Spleen (tissue), 13 donors: ENCODE measurements around the gene CHD9. TPM values are rescaled to one million over a fixed set of nuclear protein-coding genes. Genes with fewer than 3 reads are reported as not detected.

ENCODE experiments used
- DNase-seq: peaks from one replicate; pipeline ENCODE4 v3.0.0-alpha.2; 2020
- H3K27ac ChIP-seq, 8 donors: fragments of 200-600 bp; sonication (generic) in 7 of 8; 1 replicate in 4 of 8; 2 replicates in 4 of 8; pipeline versions ENCODE4 v1.5.0 to v1.8.0; 2016 to 2021; ENCODE audit warnings: inconsistent platforms in 4 of 8, mild to moderate bottlenecking in 4 of 8, moderate library complexity in 1 of 8
- H3K27me3 ChIP-seq, 7 donors: fragments of 200-600 bp; sonication (generic) in 6 of 7; replicated peaks in 1 of 7; 1 replicate in 4 of 7; 2 replicates in 3 of 7; pipeline versions ENCODE4 v1.5.0 to v1.8.0; 2016 to 2021; ENCODE audit warnings: inconsistent platforms in 3 of 7, mild to moderate bottlenecking in 1 of 7
- H3K36me3 ChIP-seq, 6 donors: fragments of 200-600 bp; sonication (generic) in 5 of 6; 1 replicate in 4 of 6; 2 replicates in 2 of 6; pipeline versions ENCODE4 v1.5.0 to v1.8.0; 2016 to 2021; ENCODE audit warnings: inconsistent platforms in 2 of 6
- H3K4me1 ChIP-seq, 6 donors: fragments of 200-600 bp; sonication (generic) in 5 of 6; 1 replicate in 3 of 6; 2 replicates in 3 of 6; pipeline versions ENCODE4 v1.5.0 to v1.8.0; 2016 to 2021; ENCODE audit warnings: inconsistent platforms in 3 of 6
- H3K4me3 ChIP-seq, 8 donors: fragments of 200-600 bp; sonication (generic) in 7 of 8; 1 replicate in 4 of 8; 2 replicates in 4 of 8; pipeline versions ENCODE4 v1.5.0 to v1.8.0; 2016 to 2021; ENCODE audit warnings: inconsistent platforms in 4 of 8, mild to moderate bottlenecking in 4 of 8, moderate library complexity in 2 of 8
- H3K9me3 ChIP-seq, 8 donors: fragments of 200-600 bp; sonication (generic) in 7 of 8; 1 replicate in 4 of 8; 2 replicates in 4 of 8; pipeline versions ENCODE4 v1.5.0 to v1.8.0; 2016 to 2021; ENCODE audit warnings: inconsistent platforms in 4 of 8
- POLR2A ChIP-seq, 3 donors: fragments of 450-650 bp; IDR thresholded peaks; one replicate each; pipeline ENCODE4 v1.5.1; 2017; ENCODE audit warnings: antibody characterized with exemption in 3 of 3, mild to moderate bottlenecking in 1 of 3
- POLR2AphosphoS5 ChIP-seq, 3 donors: sonication (generic); formaldehyde crosslinking; IDR thresholded peaks; one replicate each; pipeline ENCODE4 v1.5.1; 2017; ENCODE audit warnings: antibody characterized with exemption in 3 of 3
- WGBS, 5 donors: extraction: QIAGEN DNeasy Blood & Tissue Kit in 3 of 5; methylation state at CpG; one replicate each; pipeline versions ENCODE4 v1.1.5 to v1.1.7; 2013 to 2018; 5-methylcytosine and 5-hydroxymethylcytosine counted together
- intact Hi-C: fragments of 100-400 bp; cut with DNase I; formaldehyde crosslinking; loops from one replicate; pipeline ENCODE4 v1.15.0; 2023; ENCODE audit warnings: low total_unique reads
- long read RNA-seq, 2 donors: transcript quantifications; one replicate each; lab custom pipeline, GENCODE V29; 2026
- polyA plus RNA-seq, 3 donors: library from polyadenylated mRNA; stranded (reverse); fragments of 200-250 nt; gene quantifications; one replicate each; pipeline ENCODE4 v1.2.1, GENCODE V29; 2013
- total RNA-seq, 7 donors: library from RNA; depleted of rRNA in 3 of 7; stranded (reverse); fragments of >200 nt in 3 of 7; fragmentation: NEBNext Ultra II Directional in 4 of 7; extraction: Animal tissue kit (Norgen Biotek cat#: 25700) in 4 of 7; gene quantifications; one replicate each; pipeline versions ENCODE4 v1.1.0 to v1.2.1, GENCODE V29; 2016 to 2021
- TF ChIP-seq, protein P1 (sequence below), 11 experiments: fragments of 200-600 bp in 7 of 11; fragments of 450-650 bp in 4 of 11; sonication (generic) in 4 of 11; IDR thresholded peaks in 8 of 11; conservative IDR thresholded peaks in 3 of 11; 1 replicate in 7 of 11; 2 replicates in 4 of 11; pipeline versions ENCODE4 v1.4.0 to v1.8.0; 2016 to 2021; ENCODE audit warnings: antibody characterized with exemption in 11 of 11, inconsistent platforms in 4 of 11, mild to moderate bottlenecking in 1 of 11
- donor health status: healthy with polysubstance abuse.
- donor health status: DM: no; HTN: no; CAD: no; lungs with moderate emphysema.
- donor health status: DM: no; HTN: no; CAD: no.
- donor health status: Bipolar disorder and iron deficiency.
- donor health status: healthy.
- donor health status: DM: no; HTN: no; CAD: no.
- donor health status: DM: yes; HTN: yes; CAD: no.

Gene CHD9, protein sequence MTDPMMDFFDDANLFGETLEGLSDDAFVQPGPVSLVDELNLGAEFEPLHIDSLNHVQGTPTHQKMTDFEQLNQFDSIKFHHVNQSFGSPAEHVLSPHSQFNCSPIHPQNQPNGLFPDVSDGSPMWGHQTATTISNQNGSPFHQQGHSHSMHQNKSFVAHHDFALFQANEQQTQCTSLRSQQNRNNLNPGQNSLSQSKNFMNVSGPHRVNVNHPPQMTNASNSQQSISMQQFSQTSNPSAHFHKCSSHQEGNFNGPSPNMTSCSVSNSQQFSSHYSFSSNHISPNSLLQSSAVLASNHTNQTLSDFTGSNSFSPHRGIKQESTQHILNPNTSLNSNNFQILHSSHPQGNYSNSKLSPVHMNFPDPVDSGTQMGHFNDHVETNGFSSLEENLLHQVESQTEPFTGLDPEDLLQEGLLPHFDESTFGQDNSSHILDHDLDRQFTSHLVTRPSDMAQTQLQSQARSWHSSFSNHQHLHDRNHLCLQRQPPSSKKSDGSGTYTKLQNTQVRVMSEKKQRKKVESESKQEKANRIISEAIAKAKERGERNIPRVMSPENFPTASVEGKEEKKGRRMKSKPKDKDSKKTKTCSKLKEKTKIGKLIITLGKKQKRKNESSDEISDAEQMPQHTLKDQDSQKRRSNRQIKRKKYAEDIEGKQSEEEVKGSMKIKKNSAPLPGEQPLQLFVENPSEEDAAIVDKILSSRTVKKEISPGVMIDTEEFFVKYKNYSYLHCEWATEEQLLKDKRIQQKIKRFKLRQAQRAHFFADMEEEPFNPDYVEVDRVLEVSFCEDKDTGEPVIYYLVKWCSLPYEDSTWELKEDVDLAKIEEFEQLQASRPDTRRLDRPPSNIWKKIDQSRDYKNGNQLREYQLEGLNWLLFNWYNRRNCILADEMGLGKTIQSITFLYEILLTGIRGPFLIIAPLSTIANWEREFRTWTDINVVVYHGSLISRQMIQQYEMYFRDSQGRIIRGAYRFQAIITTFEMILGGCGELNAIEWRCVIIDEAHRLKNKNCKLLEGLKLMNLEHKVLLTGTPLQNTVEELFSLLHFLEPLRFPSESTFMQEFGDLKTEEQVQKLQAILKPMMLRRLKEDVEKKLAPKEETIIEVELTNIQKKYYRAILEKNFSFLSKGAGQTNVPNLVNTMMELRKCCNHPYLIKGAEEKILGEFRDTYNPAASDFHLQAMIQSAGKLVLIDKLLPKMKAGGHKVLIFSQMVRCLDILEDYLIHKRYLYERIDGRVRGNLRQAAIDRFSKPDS (N-terminal part only)
- total RNA-seq (10 to 100 TPM; 63.4 to 93.3 (median 77.6) TPM), polyA plus RNA-seq (10 to 100 TPM; 16.7 to 19.0 (median 17.6) TPM)
- long read RNA-seq, donor 1, partial matches to known transcripts, result 0 of 2 reads
- long read RNA-seq, donor 1, other reads (novel, unspliced or antisense), result 0 of 2 reads
- long read RNA-seq, donor 2, partial matches to known transcripts, result 0 of 2 reads
- long read RNA-seq, donor 2, other reads (novel, unspliced or antisense), result 0 of 2 reads

GRCh38 chr16:53054670-53055485, at the start of gene CHD9:
Gene CHD9 (plus strand): TSS chr16:53054991. CDS start chr16:53156090, 101,099 bp downstream.
- peak; percentile 95 for DNase-seq
- H3K4me1 ChIP-seq, result peaks cover 21 to 60% (median 49%) of the 10 kb centered on the region in 6 donors
- peak within 1 kb of the TSS; percentile 55 to 79 (median 64) for H3K4me3 ChIP-seq
- H3K27me3 ChIP-seq, result no peaks in the 10 kb centered on the region
- 0 to 1% (median 1%) methylated on average over 22 to 62 of the region's 62 CpGs for WGBS, 5 donors
- H3K27ac ChIP-seq, result peak within 1 kb of the TSS; percentile 76 to 90 (median 88)
- H3K36me3 ChIP-seq, result no peaks in the 10 kb centered on the region
- TF ChIP-seq, protein P1, sequence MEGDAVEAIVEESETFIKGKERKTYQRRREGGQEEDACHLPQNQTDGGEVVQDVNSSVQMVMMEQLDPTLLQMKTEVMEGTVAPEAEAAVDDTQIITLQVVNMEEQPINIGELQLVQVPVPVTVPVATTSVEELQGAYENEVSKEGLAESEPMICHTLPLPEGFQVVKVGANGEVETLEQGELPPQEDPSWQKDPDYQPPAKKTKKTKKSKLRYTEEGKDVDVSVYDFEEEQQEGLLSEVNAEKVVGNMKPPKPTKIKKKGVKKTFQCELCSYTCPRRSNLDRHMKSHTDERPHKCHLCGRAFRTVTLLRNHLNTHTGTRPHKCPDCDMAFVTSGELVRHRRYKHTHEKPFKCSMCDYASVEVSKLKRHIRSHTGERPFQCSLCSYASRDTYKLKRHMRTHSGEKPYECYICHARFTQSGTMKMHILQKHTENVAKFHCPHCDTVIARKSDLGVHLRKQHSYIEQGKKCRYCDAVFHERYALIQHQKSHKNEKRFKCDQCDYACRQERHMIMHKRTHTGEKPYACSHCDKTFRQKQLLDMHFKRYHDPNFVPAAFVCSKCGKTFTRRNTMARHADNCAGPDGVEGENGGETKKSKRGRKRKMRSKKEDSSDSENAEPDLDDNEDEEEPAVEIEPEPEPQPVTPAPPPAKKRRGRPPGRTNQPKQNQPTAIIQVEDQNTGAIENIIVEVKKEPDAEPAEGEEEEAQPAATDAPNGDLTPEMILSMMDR (IDR thresholded peaks at IDR 0.05 in 8 of 11, conservative IDR thresholded peaks at IDR 0.05 in 3 of 11), result peak; percentile 98 to 100 (median 99)
- TF ChIP-seq POLR2AphosphoS5 (IDR thresholded peaks at IDR 0.05) (peak; percentile 77 to 88 (median 80)), POLR2A (IDR thresholded peaks at IDR 0.05) (peak in 1 of 3 donors; percentile 8)
- H3K9me3 ChIP-seq, result no peaks in the 10 kb centered on the region
- intact Hi-C loops, result loop anchor here (10.0 kb wide), 4 partner anchors 80 to 230 kb away; no protein-coding TSS in a partner anchor

- H3K9me3 ChIP-seq, result no peaks in the 10 kb centered on the region
- no peak overlapping the region for H3K4me3 ChIP-seq
- no peaks in the 10 kb centered on the region for H3K36me3 ChIP-seq
- DNase-seq, result no peak
- WGBS, 5 donors, result 84 to 92% (median 89%) methylated on average over 1 of the region's 1 CpG
- intact Hi-C loops, result no loop called here
- H3K4me1 ChIP-seq, result no peaks in the 10 kb centered on the region
- TF ChIP-seq POLR2A (IDR thresholded peaks at IDR 0.05) (no peak), POLR2AphosphoS5 (IDR thresholded peaks at IDR 0.05) (no peak)
- TF ChIP-seq, protein P1 (IDR thresholded peaks at IDR 0.05 in 8 of 11, conservative IDR thresholded peaks at IDR 0.05 in 3 of 11), result no peak
- peaks cover 0 to 10% (median 0%) of the 10 kb centered on the region in 7 donors for H3K27me3 ChIP-seq
- no peak overlapping the region for H3K27ac ChIP-seq
These were observed 47.7 kb upstream of the CHD9 start for GRCh38 chr16:53007095-53007494.

DNA sequence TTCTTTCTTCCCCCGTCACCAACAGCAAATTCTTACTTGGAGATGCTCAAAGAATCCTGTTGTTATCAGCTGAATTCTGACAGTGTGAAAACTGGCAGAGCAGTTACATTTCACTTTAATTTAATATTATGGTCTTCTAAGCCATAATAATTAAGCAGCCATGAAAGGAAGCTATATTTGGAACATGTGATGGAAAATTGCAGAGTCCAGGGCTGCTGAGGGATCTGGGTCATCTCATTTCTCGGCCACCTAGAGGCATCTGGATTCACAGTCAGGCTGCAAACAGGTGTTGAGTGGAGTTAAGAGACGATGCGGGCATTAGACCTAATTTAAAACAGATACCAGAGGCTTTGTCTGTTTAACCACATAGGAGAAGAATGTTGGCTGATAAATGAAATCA, 40.5 kb upstream of the CHD9 start:
- peaks cover 0 to 29% (median 0%) of the 10 kb centered on the region in 7 donors for H3K27me3 ChIP-seq
- H3K36me3 ChIP-seq, result no peaks in the 10 kb centered on the region
- TF ChIP-seq POLR2A (IDR thresholded peaks at IDR 0.05), result no peak
- TF ChIP-seq, protein P1 (IDR thresholded peaks at IDR 0.05 in 8 of 11, conservative IDR thresholded peaks at IDR 0.05 in 3 of 11), result no peak
- H3K4me3 ChIP-seq, result no peak overlapping the region
- no peak overlapping the region for H3K27ac ChIP-seq
- no peak for DNase-seq
- intact Hi-C loops, result no loop called here
- H3K4me1 ChIP-seq, result no peaks in the 10 kb centered on the region
- 59 to 72% (median 67%) methylated on average over 4 of the region's 4 CpGs for WGBS, 5 donors
- no peaks in the 10 kb centered on the region for H3K9me3 ChIP-seq
